Thoracic aorta (tissue), 2 donors: ENCODE data around the gene ADCY7. TPM values are rescaled to one million over a fixed set of nuclear protein-coding genes. Genes with fewer than 3 reads are reported as not detected.

ENCODE experiments used
- ATAC-seq: fragments of 150-250 bp; one replicate; pipeline ENCODE4 v1.8.0; 2017; ENCODE audit warnings: low read depth; ENCODE audit not compliant: insufficient number of reproducible peaks, low FRiP score
- DNase-seq: peaks from one replicate; pipeline ENCODE4 v3.0.0-alpha.2; 2020; ENCODE audit warnings: low spot score
- H3K27ac ChIP-seq, 2 donors: fragments of 200-600 bp; sonication (generic); 1 replicate in 1 of 2; 2 replicates in 1 of 2; pipeline ENCODE4 v1.5.1; 2016; ENCODE audit warnings: mild to moderate bottlenecking in 2 of 2, moderate library complexity in 2 of 2
- H3K27me3 ChIP-seq: fragments of 200-600 bp; sonication (generic); replicated peaks from 2 replicates; pipeline ENCODE4 v1.6.0; 2016; ENCODE audit warnings: mild to moderate bottlenecking; ENCODE audit not compliant: insufficient read depth
- H3K36me3 ChIP-seq: fragments of 200-600 bp; sonication (generic); one replicate; pipeline ENCODE4 v1.5.1; 2016
- H3K4me1 ChIP-seq, 2 donors: fragments of 200-600 bp; sonication (generic); 1 replicate in 1 of 2; 2 replicates in 1 of 2; pipeline versions ENCODE4 v1.5.1 to v1.6.0; 2016; ENCODE audit warnings: low read depth in 2 of 2, mild to moderate bottlenecking in 1 of 2; ENCODE audit not compliant: control insufficient read depth in 1 of 2
- H3K4me3 ChIP-seq: fragments of 200-600 bp; sonication (generic); 2 replicates; pipeline ENCODE4 v1.5.1; 2016; ENCODE audit warnings: mild to moderate bottlenecking
- H3K9me3 ChIP-seq: fragments of 200-600 bp; sonication (generic); 2 replicates; pipeline ENCODE4 v1.5.1; 2016
- total RNA-seq, 2 donors: library from RNA; depleted of rRNA; stranded (reverse); fragments of >200 nt; gene quantifications; one replicate each; pipeline versions ENCODE4 v1.1.0 to v1.2.3, GENCODE V29; 2016
- TF ChIP-seq, protein P1 (sequence below): fragments of 200-600 bp; sonication (generic); IDR thresholded peaks from one replicate; pipeline ENCODE4 v1.5.1; 2019; ENCODE audit warnings: antibody characterized with exemption

The ADCY7 gene
- total RNA-seq, 2 donors from 2014 or later: 35.9 to 39.8 TPM

DNA sequence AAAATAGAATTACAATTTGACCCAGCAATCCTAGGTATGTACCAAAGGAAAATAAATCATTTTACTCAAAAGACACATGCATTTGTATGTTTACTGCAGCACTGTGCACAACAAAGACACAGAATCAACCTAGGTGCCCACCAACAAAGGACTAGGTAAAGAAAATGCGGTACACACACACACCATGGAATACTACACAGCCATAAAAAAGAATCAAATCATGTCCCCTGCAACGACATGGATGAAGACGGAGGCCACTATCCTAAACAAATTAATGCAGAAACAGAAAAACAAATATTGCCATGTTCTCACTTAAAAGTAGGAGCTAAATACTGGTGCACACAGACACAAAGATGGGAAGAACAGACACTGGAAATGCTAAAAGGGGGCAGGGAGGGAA is 66.2 kb downstream of the ADCY7 start:
- TF ChIP-seq, protein P1, sequence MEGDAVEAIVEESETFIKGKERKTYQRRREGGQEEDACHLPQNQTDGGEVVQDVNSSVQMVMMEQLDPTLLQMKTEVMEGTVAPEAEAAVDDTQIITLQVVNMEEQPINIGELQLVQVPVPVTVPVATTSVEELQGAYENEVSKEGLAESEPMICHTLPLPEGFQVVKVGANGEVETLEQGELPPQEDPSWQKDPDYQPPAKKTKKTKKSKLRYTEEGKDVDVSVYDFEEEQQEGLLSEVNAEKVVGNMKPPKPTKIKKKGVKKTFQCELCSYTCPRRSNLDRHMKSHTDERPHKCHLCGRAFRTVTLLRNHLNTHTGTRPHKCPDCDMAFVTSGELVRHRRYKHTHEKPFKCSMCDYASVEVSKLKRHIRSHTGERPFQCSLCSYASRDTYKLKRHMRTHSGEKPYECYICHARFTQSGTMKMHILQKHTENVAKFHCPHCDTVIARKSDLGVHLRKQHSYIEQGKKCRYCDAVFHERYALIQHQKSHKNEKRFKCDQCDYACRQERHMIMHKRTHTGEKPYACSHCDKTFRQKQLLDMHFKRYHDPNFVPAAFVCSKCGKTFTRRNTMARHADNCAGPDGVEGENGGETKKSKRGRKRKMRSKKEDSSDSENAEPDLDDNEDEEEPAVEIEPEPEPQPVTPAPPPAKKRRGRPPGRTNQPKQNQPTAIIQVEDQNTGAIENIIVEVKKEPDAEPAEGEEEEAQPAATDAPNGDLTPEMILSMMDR: no peak
- Histone ChIP-seq H3K9me3 (no peaks in the 10 kb centered on the region), H3K27ac (peak overlapping the region in 1 of 2 donors; percentile 6), H3K4me1 (peaks cover 7 to 75% of the 10 kb centered on the region in 2 donors), H3K36me3 (peaks cover 3% of the 10 kb centered on the region), H3K27me3 (no peaks in the 10 kb centered on the region), H3K4me3 (no peak overlapping the region)
- DNase-seq (no peak), ATAC-seq (no peak)

DNA sequence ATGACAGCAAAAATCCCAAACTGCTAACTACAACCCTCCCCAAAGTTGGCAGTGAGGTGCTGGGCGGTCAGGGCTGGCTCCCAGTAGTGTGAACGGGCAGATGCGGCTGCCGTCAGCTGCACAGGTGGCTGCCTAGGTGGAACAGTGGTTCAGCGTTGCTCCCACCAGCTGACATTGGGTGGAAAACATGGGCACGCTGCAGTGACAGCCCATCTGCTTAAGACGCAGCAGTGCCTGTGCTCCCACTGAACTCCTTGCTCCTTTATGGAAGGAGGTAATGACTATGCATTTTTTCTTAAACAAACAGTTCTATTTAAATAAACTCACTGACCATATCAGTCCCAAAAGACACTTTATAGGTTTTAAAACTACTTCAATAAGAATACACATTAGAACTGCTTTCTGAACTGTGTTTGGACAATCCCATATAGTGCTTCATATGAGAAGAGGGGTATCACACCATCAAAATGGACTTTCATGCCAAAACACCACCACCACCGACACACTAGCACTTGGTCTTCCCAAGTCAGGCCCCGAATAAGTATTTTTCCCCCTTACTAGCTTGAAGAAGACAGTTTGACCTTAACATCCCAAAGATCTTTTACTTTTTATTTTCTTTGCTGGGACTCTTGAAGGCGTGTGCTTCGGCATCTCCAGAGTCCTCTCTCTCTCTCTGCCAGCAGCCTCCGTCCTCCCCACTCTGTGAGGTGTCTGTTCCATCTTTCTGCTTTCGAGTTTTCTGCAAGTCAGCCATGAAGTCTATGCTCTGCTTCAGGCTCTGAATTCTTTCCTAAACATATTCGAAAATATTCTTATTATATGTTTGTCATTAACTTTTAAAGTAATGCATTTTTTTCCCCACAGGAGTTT is 68.0 kb downstream of the ADCY7 start:
- no peaks in the 10 kb centered on the region for H3K27me3 ChIP-seq
- DNase-seq: no peak
- no peaks in the 10 kb centered on the region for H3K9me3 ChIP-seq
- TF ChIP-seq, protein P1: no peak
- H3K4me3 ChIP-seq: no peak overlapping the region
- peaks cover 18 to 89% of the 10 kb centered on the region in 2 donors for H3K4me1 ChIP-seq
- no peaks in the 10 kb centered on the region for H3K36me3 ChIP-seq
- ATAC-seq: no peak
- peak overlapping the region; percentile 6 to 77 for H3K27ac ChIP-seq

DNA sequence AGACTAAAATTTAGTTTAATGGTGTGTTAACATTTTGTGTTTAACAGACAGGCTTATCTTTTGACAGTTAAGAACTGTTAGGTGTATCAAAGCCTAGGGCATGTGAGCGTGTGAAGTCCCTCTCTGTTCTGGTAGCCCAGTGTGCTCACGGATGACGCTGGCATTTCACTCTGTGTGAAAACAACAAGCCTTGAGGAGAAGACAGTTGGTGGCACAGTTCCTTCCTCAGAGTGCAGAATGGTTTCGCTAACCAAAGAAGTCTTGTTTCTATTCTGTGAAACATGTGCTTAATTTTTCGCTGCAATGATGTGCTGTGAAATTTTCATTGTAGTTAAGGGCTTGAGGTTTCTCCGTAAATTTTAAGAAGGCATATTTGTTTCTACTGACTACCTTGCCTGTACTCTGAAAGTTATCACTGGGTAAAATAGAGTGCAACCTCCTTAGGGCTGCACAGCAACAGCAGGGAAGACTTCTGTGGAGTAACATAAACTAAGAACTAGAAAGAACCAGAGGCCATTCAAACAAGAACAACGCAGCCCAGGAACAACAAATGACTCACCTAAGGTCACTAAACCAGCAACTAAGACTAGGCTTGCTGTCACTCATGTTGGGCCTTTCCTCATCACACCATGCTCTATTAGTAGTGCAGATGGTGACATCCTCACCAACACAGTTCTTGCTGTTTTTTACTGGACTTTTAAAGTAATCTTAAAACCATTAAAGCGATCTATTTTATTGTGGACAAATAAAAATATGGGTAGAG is 69.0 kb downstream of the ADCY7 start:
- ATAC-seq (no peak), DNase-seq (no peak)
- no peak overlapping the region for H3K4me3 ChIP-seq
- no peaks in the 10 kb centered on the region for H3K9me3 ChIP-seq
- peaks cover 18 to 87% of the 10 kb centered on the region in 2 donors for H3K4me1 ChIP-seq
- TF ChIP-seq, protein P1: no peak
- H3K27ac ChIP-seq: peak overlapping the region; percentile 26 to 77
- no peaks in the 10 kb centered on the region for H3K27me3 ChIP-seq
- no peaks in the 10 kb centered on the region for H3K36me3 ChIP-seq

DNA sequence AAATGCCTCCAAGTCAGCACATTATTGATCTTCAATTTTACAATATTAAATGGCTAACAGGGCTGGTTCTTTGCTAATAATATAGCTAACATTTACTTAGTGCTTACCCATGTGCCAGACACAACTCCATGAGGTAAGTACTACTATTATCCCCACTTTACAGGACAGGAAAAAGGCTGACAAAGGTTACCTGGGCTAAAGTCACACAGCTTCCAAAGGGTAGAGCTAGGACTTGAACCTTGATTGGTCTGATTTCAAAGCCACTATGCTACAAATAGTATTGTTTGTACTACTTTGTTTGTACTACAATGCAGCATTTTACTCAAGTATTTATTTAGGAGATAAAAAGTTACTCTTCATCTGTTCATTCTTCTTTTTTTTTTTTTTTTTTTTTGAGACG is 70.5 kb downstream of the ADCY7 start:
- ATAC-seq: no peak
- Histone ChIP-seq H3K9me3 (no peaks in the 10 kb centered on the region), H3K27ac (peak overlapping the region; percentile 59 to 77), H3K27me3 (no peaks in the 10 kb centered on the region), H3K36me3 (no peaks in the 10 kb centered on the region), H3K4me1 (peaks cover 24 to 90% of the 10 kb centered on the region in 2 donors), H3K4me3 (no peak overlapping the region)
- TF ChIP-seq, protein P1: no peak
- DNase-seq: no peak
